OCI-LY3 (cell line): ENCODE data around the gene FAHD2A.

ENCODE experiments used
- H2AFZ ChIP-seq: fragments of 200-600, 300-600 bp; shearing (Covaris generic); 2 replicates; pipeline ENCODE4 v1.6.0; 2014; ENCODE audit warnings: antibody characterized with exemption, low read depth, low read length
- H3K27ac ChIP-seq: fragments of 200-600, 300-600 bp; sonication (generic); 2 replicates; pipeline ENCODE4 v1.5.1; 2014; ENCODE audit warnings: mild to moderate bottlenecking, low read length, moderate library complexity, mixed read lengths
- H3K27me3 ChIP-seq: fragments of 200-600, 300-600 bp; sonication (generic); 2 replicates; pipeline ENCODE4 v1.6.1; 2014; ENCODE audit warnings: low read depth, low read length, mixed read lengths
- H3K36me3 ChIP-seq: fragments of 200-600, 300-600 bp; sonication (generic); replicated peaks from 2 replicates; pipeline ENCODE3; 2014; ENCODE audit warnings: low read depth, low read length, mixed read lengths
- H3K4me1 ChIP-seq: fragments of 300-600, 200-600 bp; sonication (generic); 2 replicates; pipeline ENCODE4 v1.6.1; 2014; ENCODE audit warnings: low read length, mixed read lengths
- H3K4me2 ChIP-seq: fragments of 200-600, 300-600 bp; sonication (generic); 2 replicates; pipeline ENCODE4 v1.6.1; 2014; ENCODE audit warnings: low read length, mixed read lengths
- H3K4me3 ChIP-seq: fragments of 300-600, 200-600 bp; sonication (generic); 2 replicates; pipeline ENCODE4 v1.5.1; 2014; ENCODE audit warnings: antibody characterized with exemption, mild to moderate bottlenecking, low read length, moderate library complexity
- H3K79me2 ChIP-seq: fragments of 300-600, 200-600 bp; shearing (Covaris generic); 2 replicates; pipeline ENCODE4 v1.6.1; 2014; ENCODE audit warnings: mild to moderate bottlenecking, low read length, mixed read lengths
- H3K9ac ChIP-seq: fragments of 300-600, 200-600 bp; shearing (Covaris generic); 2 replicates; pipeline ENCODE4 v1.6.0; 2014; ENCODE audit warnings: mild to moderate bottlenecking, low read length, moderate library complexity
- H3K9me3 ChIP-seq: fragments of 200-600, 300-600 bp; shearing (Covaris generic); 2 replicates; pipeline ENCODE4 v1.6.1; 2014; ENCODE audit warnings: low read length, mixed read lengths; ENCODE audit not compliant: insufficient read depth
- H4K20me1 ChIP-seq: fragments of 200-600, 300-600 bp; sonication (generic); 2 replicates; pipeline ENCODE4 v1.6.1; 2016; ENCODE audit warnings: low read length, mixed read lengths; ENCODE audit not compliant: insufficient read depth
- EZH2phosphoT487 ChIP-seq: fragments of 200-600 bp; shearing (Covaris generic); IDR thresholded peaks from 2 replicates; pipeline ENCODE4 v1.6.1; 2018; ENCODE audit warnings: antibody characterized with exemption, mixed run types, low read depth
- TF ChIP-seq, protein P1 (sequence below): fragments of 200-600, 300-600 bp; sonication (generic); IDR thresholded peaks from 2 replicates; pipeline ENCODE4 v1.5.1; 2014; ENCODE audit warnings: antibody characterized with exemption, low read length, low read depth

FAHD2A gene

GRCh38 chr2:95366514-95366913 is 36.0 kb upstream of the FAHD2A start:
- TF ChIP-seq, protein P1, sequence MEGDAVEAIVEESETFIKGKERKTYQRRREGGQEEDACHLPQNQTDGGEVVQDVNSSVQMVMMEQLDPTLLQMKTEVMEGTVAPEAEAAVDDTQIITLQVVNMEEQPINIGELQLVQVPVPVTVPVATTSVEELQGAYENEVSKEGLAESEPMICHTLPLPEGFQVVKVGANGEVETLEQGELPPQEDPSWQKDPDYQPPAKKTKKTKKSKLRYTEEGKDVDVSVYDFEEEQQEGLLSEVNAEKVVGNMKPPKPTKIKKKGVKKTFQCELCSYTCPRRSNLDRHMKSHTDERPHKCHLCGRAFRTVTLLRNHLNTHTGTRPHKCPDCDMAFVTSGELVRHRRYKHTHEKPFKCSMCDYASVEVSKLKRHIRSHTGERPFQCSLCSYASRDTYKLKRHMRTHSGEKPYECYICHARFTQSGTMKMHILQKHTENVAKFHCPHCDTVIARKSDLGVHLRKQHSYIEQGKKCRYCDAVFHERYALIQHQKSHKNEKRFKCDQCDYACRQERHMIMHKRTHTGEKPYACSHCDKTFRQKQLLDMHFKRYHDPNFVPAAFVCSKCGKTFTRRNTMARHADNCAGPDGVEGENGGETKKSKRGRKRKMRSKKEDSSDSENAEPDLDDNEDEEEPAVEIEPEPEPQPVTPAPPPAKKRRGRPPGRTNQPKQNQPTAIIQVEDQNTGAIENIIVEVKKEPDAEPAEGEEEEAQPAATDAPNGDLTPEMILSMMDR: no peak
- TF ChIP-seq EZH2phosphoT487: no peak
- no peak overlapping the region for H3K4me3 ChIP-seq

DNA sequence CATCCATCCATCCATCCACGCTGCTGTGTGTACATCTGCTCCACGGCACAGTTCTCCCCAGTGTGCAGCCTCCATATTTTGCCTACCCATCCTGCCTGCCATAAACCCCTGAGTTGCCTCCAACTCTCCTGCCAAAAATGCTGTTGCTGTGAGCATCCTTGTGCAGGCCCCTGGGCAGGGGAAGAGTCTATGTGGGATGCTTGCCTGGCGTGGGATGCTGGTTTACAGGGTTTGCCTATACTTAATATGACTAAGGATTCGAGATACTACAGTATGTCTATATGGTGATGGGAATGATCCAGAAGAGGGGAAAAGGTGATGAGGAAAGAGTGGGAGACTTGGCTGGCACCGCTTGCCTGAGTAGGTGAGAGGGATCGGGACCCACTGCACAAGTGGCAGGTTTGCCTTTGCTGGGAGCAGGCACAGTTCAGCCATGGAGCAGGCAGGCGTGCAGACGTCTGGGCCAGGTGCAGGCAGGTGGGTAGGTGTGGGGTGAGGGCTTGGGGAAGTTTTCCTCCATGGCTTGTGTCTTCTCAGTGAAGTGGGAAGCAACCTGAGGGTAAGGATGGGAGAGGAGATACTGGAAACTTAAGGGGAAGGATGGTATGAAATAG is 30.2 kb upstream of the FAHD2A start:
- Histone ChIP-seq H3K79me2 (no peaks in the 10 kb centered on the region), H2AFZ (no peak overlapping the region), H3K4me3 (no peak overlapping the region), H3K36me3 (no peaks in the 10 kb centered on the region), H3K9me3 (no peaks in the 10 kb centered on the region), H3K27me3 (peaks cover 4% of the 10 kb centered on the region; the same call in 1 of the 2 replicates), H3K9ac (no peak overlapping the region), H4K20me1 (no peaks in the 10 kb centered on the region), H3K4me1 (no peaks in the 10 kb centered on the region), H3K4me2 (no peak overlapping the region), H3K27ac (no peak overlapping the region)
- TF ChIP-seq, protein P1: no peak
- no peak for TF ChIP-seq EZH2phosphoT487

More at GRCh38 chr2:95366514-95366913, 36.0 kb upstream of the FAHD2A start:
- no peak overlapping the region for H3K9ac ChIP-seq
- peaks cover 4% of the 10 kb centered on the region; the same call in 1 of the 2 replicates for H3K27me3 ChIP-seq
- no peak overlapping the region for H3K27ac ChIP-seq
- no peak overlapping the region for H2AFZ ChIP-seq
- H3K4me2 ChIP-seq: no peak overlapping the region
- no peaks in the 10 kb centered on the region for H3K4me1 ChIP-seq
- H4K20me1 ChIP-seq: no peaks in the 10 kb centered on the region
- H3K79me2 ChIP-seq: no peaks in the 10 kb centered on the region
- H3K36me3 ChIP-seq: no peaks in the 10 kb centered on the region
- H3K9me3 ChIP-seq: no peaks in the 10 kb centered on the region

DNA sequence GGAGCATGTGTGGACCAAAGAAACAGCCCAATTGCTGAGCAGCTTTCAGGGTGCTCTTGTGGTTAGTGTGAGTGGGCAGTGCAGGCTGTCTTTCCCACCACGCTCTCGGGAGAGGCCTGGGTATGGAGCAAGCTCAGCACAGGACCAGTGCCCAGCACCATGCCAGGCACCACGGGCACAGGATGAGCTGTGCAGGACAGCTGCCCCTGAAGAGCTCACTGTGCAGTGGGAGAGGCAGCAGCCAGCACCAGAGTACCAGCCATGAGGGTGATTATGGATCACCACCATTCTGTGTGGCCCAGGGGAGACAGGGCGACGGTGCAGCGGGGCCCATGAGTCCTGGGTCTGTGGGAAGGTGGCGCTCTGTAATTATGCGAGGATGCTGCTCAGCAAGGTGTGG is 29.7 kb upstream of the FAHD2A start:
- H2AFZ ChIP-seq: no peak overlapping the region
- H3K27me3 ChIP-seq: peaks cover 4% of the 10 kb centered on the region; the same call in 1 of the 2 replicates
- no peak overlapping the region for H3K4me3 ChIP-seq
- H3K9me3 ChIP-seq: no peaks in the 10 kb centered on the region
- H4K20me1 ChIP-seq: no peaks in the 10 kb centered on the region
- no peak overlapping the region for H3K27ac ChIP-seq
- no peaks in the 10 kb centered on the region for H3K79me2 ChIP-seq
- no peaks in the 10 kb centered on the region for H3K36me3 ChIP-seq
- H3K9ac ChIP-seq: no peak overlapping the region
- no peak for TF ChIP-seq EZH2phosphoT487
- TF ChIP-seq, protein P1: no peak
- no peak overlapping the region for H3K4me2 ChIP-seq
- no peaks in the 10 kb centered on the region for H3K4me1 ChIP-seq

DNA sequence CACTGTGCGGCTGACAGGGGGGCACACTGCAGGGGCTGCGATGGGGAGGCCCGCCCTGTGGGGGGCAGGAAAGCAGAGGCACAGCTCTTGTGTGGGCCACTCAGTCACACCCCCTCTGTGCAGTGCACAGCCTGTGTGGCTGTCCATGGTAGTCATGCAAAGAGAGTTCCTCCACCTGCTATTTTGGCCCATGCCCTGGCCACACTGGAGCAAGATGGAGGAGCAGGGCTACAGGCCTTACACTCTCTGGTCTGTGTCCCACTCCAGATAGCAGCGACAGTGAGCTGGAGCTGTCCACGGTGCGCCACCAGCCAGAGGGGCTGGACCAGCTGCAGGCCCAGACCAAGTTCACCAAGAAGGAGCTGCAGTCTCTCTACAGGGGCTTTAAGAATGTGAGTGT is 28.5 kb upstream of the FAHD2A start:
- Histone ChIP-seq H3K79me2 (no peaks in the 10 kb centered on the region), H3K27me3 (no peaks in the 10 kb centered on the region; the same call in 1 of the 2 replicates), H3K27ac (no peak overlapping the region), H2AFZ (no peak overlapping the region), H3K9ac (no peak overlapping the region), H4K20me1 (no peaks in the 10 kb centered on the region), H3K4me3 (no peak overlapping the region), H3K4me2 (no peak overlapping the region), H3K9me3 (no peaks in the 10 kb centered on the region), H3K4me1 (no peaks in the 10 kb centered on the region), H3K36me3 (no peaks in the 10 kb centered on the region)
- no peak for TF ChIP-seq EZH2phosphoT487
- TF ChIP-seq, protein P1: no peak
